K562 (cell line): ENCODE data around the gene PACRG. TPM values are rescaled to one million over a fixed set of nuclear protein-coding genes. Genes with fewer than 3 reads are reported as not detected.

Experiments used
- ATAC-seq: fragments of 200-7000 bp; cut with Tn5 transposase; 3 replicates; pipeline ENCODE4 v1.9.1; 2020; ENCODE audit warnings: moderate library complexity
- BruUV-seq: library from RNA; stranded (reverse); fragments of 400-500 nt; replicated peaks from 2 replicates; lab custom pipeline; 2021; lab: Mats Ljungman, UMichigan
- CTCF ChIA-PET: fragments of 300-600 bp; formaldehyde crosslinking; extraction: SDS; loops from one replicate; lab custom pipeline; 2021; ENCODE audit warnings: low intra/inter-chr PET ratio; lab: Yijun Ruan, JAX
- POLR2A ChIA-PET: fragments of 300-600, 350-650 bp; sonication (Branson Sonifier 250); formaldehyde crosslinking; extraction: SDS; loops from one replicate; lab custom pipeline; 2021; ENCODE audit warnings: antibody characterized with exemption, inconsistent platforms; lab: Yijun Ruan, JAX
- DNase-seq, 4 experiments: peaks; one replicate each; pipeline versions ENCODE4 v3.0.0 to v3.0.0-alpha.2; 2011 to 2018; ENCODE audit warnings: low spot score in 3 of 4, mixed read lengths in 3 of 4; ENCODE audit errors: extremely low read depth in 1 of 4
- FAIRE-seq: peaks from 2 replicates; lab custom pipeline; 2011; peaks lifted over from hg19 to GRCh38; lab: Jason Lieb, UNC
- H2AFZ ChIP-seq: 2 replicates; pipeline ENCODE4 v1.6.0; 2011; ENCODE audit warnings: low read depth, low read length, control low read depth, inconsistent platforms
- H3K27ac ChIP-seq: fragments of 200-600 bp; 3 replicates; pipeline ENCODE4 v1.8.0; 2011; ENCODE audit warnings: low read depth, mild to moderate bottlenecking, control low read depth, inconsistent platforms, low read length, moderate library complexity, mixed read lengths; ENCODE audit errors: extremely low read depth
- H3K27me3 ChIP-seq, 2 experiments: fragments of 300-600 bp in 1 of 2; 2 replicates in 1 of 2; 3 replicates in 1 of 2; pipeline versions ENCODE4 v1.6.0 to v1.8.0; 2011; ENCODE audit warnings: inconsistent platforms in 2 of 2, low read length in 2 of 2, mild to moderate bottlenecking in 1 of 2, mixed read lengths in 1 of 2, moderate library complexity in 1 of 2; ENCODE audit not compliant: control insufficient read depth in 2 of 2, insufficient read depth in 2 of 2
- H3K36me3 ChIP-seq: fragments of 300-600 bp; 3 replicates; pipeline ENCODE4 v1.8.0; 2011; ENCODE audit warnings: mild to moderate bottlenecking, low read length, inconsistent platforms; ENCODE audit not compliant: control insufficient read depth, insufficient read depth
- H3K4me1 ChIP-seq, 2 experiments: fragments of 200-600 bp in 1 of 2; replicated peaks in 1 of 2; 2 replicates in 1 of 2; 3 replicates in 1 of 2; pipeline versions ENCODE4 v1.5.1 to v1.8.0; 2011; ENCODE audit warnings: inconsistent platforms in 2 of 2, low read length in 2 of 2, mild to moderate bottlenecking in 1 of 2, mixed read lengths in 1 of 2, moderate library complexity in 1 of 2; ENCODE audit not compliant: control insufficient read depth in 2 of 2, insufficient read depth in 2 of 2
- H3K4me2 ChIP-seq: 2 replicates; pipeline ENCODE4 v1.6.1; 2011; ENCODE audit warnings: low read length, control low read depth, inconsistent platforms, mixed read lengths; ENCODE audit not compliant: insufficient read depth
- H3K4me3 ChIP-seq: fragments of 200-600 bp; sonication (generic), shearing (Covaris generic); 2 replicates; pipeline ENCODE4 v1.5.1; 2016; ENCODE audit warnings: control low read depth, inconsistent platforms
- H3K79me2 ChIP-seq: fragments of 200-600 bp; 3 replicates; pipeline ENCODE4 v1.8.0; 2011; ENCODE audit warnings: low read length, inconsistent platforms; ENCODE audit not compliant: control insufficient read depth, insufficient read depth
- H3K9ac ChIP-seq, 2 experiments: 2 replicates each; pipeline versions ENCODE4 v1.6.0 to v1.6.1; 2011; ENCODE audit warnings: low read depth in 2 of 2, low read length in 2 of 2, control low read depth in 1 of 2, inconsistent platforms in 1 of 2, mild to moderate bottlenecking in 1 of 2, mixed read lengths in 1 of 2; ENCODE audit not compliant: insufficient read depth in 1 of 2
- H3K9me1 ChIP-seq: one replicate; pipeline ENCODE4 v1.6.0; 2011; ENCODE audit warnings: inconsistent platforms, mild to moderate bottlenecking, low read length, moderate library complexity; ENCODE audit not compliant: control insufficient read depth, insufficient read depth
- H3K9me3 ChIP-seq: replicated peaks from 2 replicates; pipeline ENCODE4 v1.5.1; 2011; ENCODE audit warnings: low read depth, low read length, inconsistent platforms; ENCODE audit not compliant: control insufficient read depth, insufficient read depth
- H4K20me1 ChIP-seq: replicated peaks from 2 replicates; pipeline ENCODE4 v1.6.1; 2011; ENCODE audit warnings: low read length, inconsistent platforms, mixed read lengths; ENCODE audit not compliant: control insufficient read depth, insufficient read depth
- BRF2 ChIP-seq: IDR thresholded peaks from 3 replicates; pipeline ENCODE4 v1.6.1; 2011; ENCODE audit warnings: borderline replicate concordance, mild to moderate bottlenecking; ENCODE audit not compliant: insufficient read length, insufficient read depth
- CHAMP1 ChIP-seq: fragments of 450-650 bp; IDR thresholded peaks from 2 replicates; pipeline ENCODE4 v1.6.1; 2016; ENCODE audit warnings: mild to moderate bottlenecking
- DDX20 ChIP-seq: fragments of 450-650 bp; IDR thresholded peaks from 2 replicates; pipeline ENCODE4 v1.6.1; 2016; ENCODE audit warnings: missing genetic modification characterization, low read depth, mild to moderate bottlenecking, missing compliant biosample characterization, moderate library complexity
- FOXK2 ChIP-seq, 2 experiments: fragments of 450-650 bp; IDR thresholded peaks in 1 of 2; conservative IDR thresholded peaks in 1 of 2; 2 replicates each; pipeline ENCODE4 v1.6.1; 2016; ENCODE audit warnings: low read depth in 2 of 2, mild to moderate bottlenecking in 1 of 2
- HDAC3 ChIP-seq: fragments of 450-650 bp; IDR thresholded peaks from 2 replicates; pipeline ENCODE4 v1.6.1; 2018; ENCODE audit warnings: borderline replicate concordance, mild to moderate bottlenecking, moderate library complexity; ENCODE audit not compliant: partially characterized antibody
- HNRNPK ChIP-seq: fragments of 200-400 bp; formaldehyde crosslinking; IDR thresholded peaks from one replicate; pipeline ENCODE4 v1.6.1; 2018; ENCODE audit warnings: mild to moderate bottlenecking, low read depth, low read length; ENCODE audit not compliant: poor library complexity, severe bottlenecking
- RBM14 ChIP-seq: fragments of 200-400 bp; formaldehyde crosslinking; IDR thresholded peaks from 2 replicates; pipeline ENCODE4 v1.6.1; 2018; ENCODE audit warnings: low read depth, mild to moderate bottlenecking, low read length, moderate library complexity, borderline replicate concordance; ENCODE audit not compliant: insufficient read depth
- RBM22 ChIP-seq: fragments of 200-400 bp; formaldehyde crosslinking; IDR thresholded peaks from 2 replicates; pipeline ENCODE4 v1.6.1; 2018; ENCODE audit warnings: low read length, low read depth; ENCODE audit not compliant: poor library complexity, severe bottlenecking
- TAF9B ChIP-seq: fragments of 450-650 bp; IDR thresholded peaks from 2 replicates; pipeline ENCODE4 v1.6.1; 2018; ENCODE audit warnings: mild to moderate bottlenecking; ENCODE audit not compliant: partially characterized antibody
- ZNF699 ChIP-seq: fragments of 250-450 bp; sonication (Bioruptor Pico); IDR thresholded peaks from 2 replicates; pipeline ENCODE4 v1.8.0; 2021; ENCODE audit warnings: mild to moderate bottlenecking, moderate library complexity; ENCODE audit not compliant: insufficient replicate concordance
- ZNF75A ChIP-seq: fragments of 450-650 bp; formaldehyde crosslinking; IDR thresholded peaks from 2 replicates; pipeline ENCODE4 v1.4.0; 2020; ENCODE audit warnings: mild to moderate bottlenecking
- WGBS: fragments of 100-300 bp; shearing (Covaris generic); methylation state at CpG from one replicate; pipeline ENCODE4 v1.1.6; 2016; ENCODE audit warnings: low coverage, mixed read lengths; ENCODE audit not compliant: insufficient coverage; ENCODE audit errors: missing lambda C conversion rate; 5-methylcytosine and 5-hydroxymethylcytosine counted together
- in situ Hi-C: fragments of 300-500 bp; cut with MboI; formaldehyde crosslinking; loops from 4 replicates; pipeline ENCODE4 v1.15.0; 2018; ENCODE audit warnings: inconsistent platforms, mixed read lengths
- intact Hi-C: fragments of 100-400 bp; cut with micrococcal nuclease; formaldehyde crosslinking; loops from 2 replicates; pipeline ENCODE4 v1.14.2; 2022
- polyA plus RNA-seq, 8 experiments: library from polyadenylated mRNA; depleted of rRNA in 4 of 8; stranded (reverse) in 5 of 8; unstranded in 3 of 8; fragments of >200 nt; fragmentation: Nextera tagmentation in 2 of 8; fragmentation: Illumina TruSeq in 1 of 8; extraction: Ambion mirVana in 2 of 8; extraction: Trizol in 1 of 8; gene quantifications; 2 replicates each; pipeline versions ENCODE4 v1.2.1 to v1.2.3, GENCODE V29; 2011 to 2014; ENCODE audit warnings: inconsistent platforms in 1 of 8, missing spikeins in 1 of 8
- total RNA-seq, 7 experiments: library from RNA; depleted of rRNA in 6 of 7; stranded (reverse); fragments of >200 nt in 6 of 7; fragmentation: Illumina TruSeq in 2 of 7; extraction: Trizol in 2 of 7; gene quantifications; 2 replicates each; pipeline versions ENCODE4 v1.2.1 to v1.2.3, GENCODE V29; 2011 to 2021; ENCODE audit warnings: low replicate concordance in 1 of 7
- TF ChIP-seq, protein P1 (sequence below): fragments of 450-650 bp; formaldehyde crosslinking; IDR thresholded peaks from 2 replicates; pipeline ENCODE4 v1.4.0; 2020; ENCODE audit warnings: mild to moderate bottlenecking, moderate library complexity
- TF ChIP-seq, protein P2 (sequence below): IDR thresholded peaks from 2 replicates; pipeline ENCODE4 v1.6.1; 2016; ENCODE audit warnings: missing genetic modification characterization, missing compliant biosample characterization
- TF ChIP-seq, protein P3 (sequence below): sonication (generic); formaldehyde crosslinking; IDR thresholded peaks from 2 replicates; pipeline ENCODE4 v1.8.0; 2022; ENCODE audit warnings: mild to moderate bottlenecking, missing genetic modification reagents

Gene PACRG
- total and polyA plus RNA-seq, 9 of the 15 experiments (the other 6 are each of a cell fraction or from before 2014, with no cell fraction given), result 0.04 TPM; not detected in 8

DNA sequence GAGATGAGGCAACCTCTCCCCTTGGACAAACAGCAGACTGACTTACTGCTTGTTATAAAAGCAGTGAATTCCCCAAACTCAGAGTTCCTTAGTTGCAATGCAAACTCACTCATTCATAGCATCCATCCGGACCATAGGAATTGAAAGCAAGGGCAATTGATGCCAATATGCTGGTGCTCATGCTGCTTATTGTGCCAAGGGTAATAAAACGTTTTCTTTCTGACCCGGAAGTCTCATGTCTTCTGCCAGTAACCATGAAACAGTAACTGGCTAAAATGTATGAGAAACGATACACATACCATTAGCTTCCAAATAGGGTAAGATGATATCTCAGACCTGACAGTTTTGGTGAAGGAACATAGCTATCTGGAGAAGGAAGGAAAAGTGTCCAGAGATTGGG, 18.3 kb upstream of the PACRG start:
- H2AFZ ChIP-seq, result no peak overlapping the region
- no peaks in the 10 kb centered on the region for H4K20me1 ChIP-seq
- whole genome bisulfite sequencing, result 0% methylated on average over 4 of the region's 4 CpGs
- H3K27me3 ChIP-seq, result no peaks in the 10 kb centered on the region
- BruUV-seq, result no TSS peak
- no peaks in the 10 kb centered on the region for H3K36me3 ChIP-seq
- H3K4me3 ChIP-seq, result no peak overlapping the region
- no peak overlapping the region for H3K4me2 ChIP-seq
- in situ Hi-C loops (no loop called here), intact Hi-C loops (no loop called here)
- POLR2A ChIA-PET, result no interaction called here
- no peaks in the 10 kb centered on the region for H3K4me1 ChIP-seq
- H3K27ac ChIP-seq, result no peak overlapping the region
- H3K9me1 ChIP-seq, result no peaks in the 10 kb centered on the region
- no peaks in the 10 kb centered on the region for H3K79me2 ChIP-seq
- FAIRE-seq, result no peak
- no peak for ATAC-seq
- CTCF ChIA-PET, result no interaction called here
- H3K9me3 ChIP-seq, result no peaks in the 10 kb centered on the region
- no peak for DNase-seq
- H3K9ac ChIP-seq, result no peak overlapping the region
- TF ChIP-seq DDX20 (tag), result no peak
- no peak for TF ChIP-seq HDAC3
- TF ChIP-seq, protein P1, sequence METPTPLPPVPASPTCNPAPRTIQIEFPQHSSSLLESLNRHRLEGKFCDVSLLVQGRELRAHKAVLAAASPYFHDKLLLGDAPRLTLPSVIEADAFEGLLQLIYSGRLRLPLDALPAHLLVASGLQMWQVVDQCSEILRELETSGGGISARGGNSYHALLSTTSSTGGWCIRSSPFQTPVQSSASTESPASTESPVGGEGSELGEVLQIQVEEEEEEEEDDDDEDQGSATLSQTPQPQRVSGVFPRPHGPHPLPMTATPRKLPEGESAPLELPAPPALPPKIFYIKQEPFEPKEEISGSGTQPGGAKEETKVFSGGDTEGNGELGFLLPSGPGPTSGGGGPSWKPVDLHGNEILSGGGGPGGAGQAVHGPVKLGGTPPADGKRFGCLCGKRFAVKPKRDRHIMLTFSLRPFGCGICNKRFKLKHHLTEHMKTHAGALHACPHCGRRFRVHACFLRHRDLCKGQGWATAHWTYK, result no peak
- TF ChIP-seq FOXK2 (conservative IDR thresholded peaks at IDR 0.05 in 1 of 2, IDR thresholded peaks at IDR 0.05 in 1 of 2; ENCODE audit: low read depth in 2 of 2), result no peak
- TF ChIP-seq HNRNPK, result no peak
- no peak for TF ChIP-seq ZNF75A
- TF ChIP-seq TAF9B, result no peak
- TF ChIP-seq, protein P2, sequence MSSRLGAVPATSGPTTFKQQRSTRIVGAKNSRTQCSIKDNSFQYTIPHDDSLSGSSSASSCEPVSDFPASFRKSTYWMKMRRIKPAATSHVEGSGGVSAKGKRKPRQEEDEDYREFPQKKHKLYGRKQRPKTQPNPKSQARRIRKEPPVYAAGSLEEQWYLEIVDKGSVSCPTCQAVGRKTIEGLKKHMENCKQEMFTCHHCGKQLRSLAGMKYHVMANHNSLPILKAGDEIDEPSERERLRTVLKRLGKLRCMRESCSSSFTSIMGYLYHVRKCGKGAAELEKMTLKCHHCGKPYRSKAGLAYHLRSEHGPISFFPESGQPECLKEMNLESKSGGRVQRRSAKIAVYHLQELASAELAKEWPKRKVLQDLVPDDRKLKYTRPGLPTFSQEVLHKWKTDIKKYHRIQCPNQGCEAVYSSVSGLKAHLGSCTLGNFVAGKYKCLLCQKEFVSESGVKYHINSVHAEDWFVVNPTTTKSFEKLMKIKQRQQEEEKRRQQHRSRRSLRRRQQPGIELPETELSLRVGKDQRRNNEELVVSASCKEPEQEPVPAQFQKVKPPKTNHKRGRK (tag), result no peak
- TF ChIP-seq, protein P3, sequence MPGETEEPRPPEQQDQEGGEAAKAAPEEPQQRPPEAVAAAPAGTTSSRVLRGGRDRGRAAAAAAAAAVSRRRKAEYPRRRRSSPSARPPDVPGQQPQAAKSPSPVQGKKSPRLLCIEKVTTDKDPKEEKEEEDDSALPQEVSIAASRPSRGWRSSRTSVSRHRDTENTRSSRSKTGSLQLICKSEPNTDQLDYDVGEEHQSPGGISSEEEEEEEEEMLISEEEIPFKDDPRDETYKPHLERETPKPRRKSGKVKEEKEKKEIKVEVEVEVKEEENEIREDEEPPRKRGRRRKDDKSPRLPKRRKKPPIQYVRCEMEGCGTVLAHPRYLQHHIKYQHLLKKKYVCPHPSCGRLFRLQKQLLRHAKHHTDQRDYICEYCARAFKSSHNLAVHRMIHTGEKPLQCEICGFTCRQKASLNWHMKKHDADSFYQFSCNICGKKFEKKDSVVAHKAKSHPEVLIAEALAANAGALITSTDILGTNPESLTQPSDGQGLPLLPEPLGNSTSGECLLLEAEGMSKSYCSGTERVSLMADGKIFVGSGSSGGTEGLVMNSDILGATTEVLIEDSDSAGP (CRISPR knock-in tag), result no peak
- TF ChIP-seq CHAMP1, result no peak
- TF ChIP-seq BRF2, result no peak
- no peak for TF ChIP-seq RBM22
- no peak for TF ChIP-seq ZNF699 (CRISPR knock-in tag)
- no peak for TF ChIP-seq RBM14
